GM18951 (cell line): ENCODE data around the gene NPAS2.

ENCODE experiments used
- POLR2A ChIP-seq: IDR thresholded peaks from 4 replicates; pipeline ENCODE4 v1.6.1; 2011; ENCODE audit warnings: mild to moderate bottlenecking; ENCODE audit not compliant: insufficient read length, insufficient read depth; ENCODE audit errors: extremely low read depth
- in situ Hi-C: fragments of 300-500 bp; cut with MboI; formaldehyde crosslinking; loops from one replicate; pipeline ENCODE4 v1.12.0; 2022; ENCODE audit warnings: low sequenced_read_pairs, mixed read lengths, inconsistent platforms; ENCODE audit not compliant: unreplicated experiment

NPAS2 gene

GRCh38 chr2:100936070-100936741 lies 116.3 kb downstream of the NPAS2 start:
- in situ Hi-C loops: no loop called here
- no peak for TF ChIP-seq POLR2A

- in situ Hi-C loops: no loop called here
- no peak for TF ChIP-seq POLR2A
Measured at GRCh38 chr2:100936972-100937542, 117.1 kb downstream of the NPAS2 start.

- TF ChIP-seq POLR2A: no peak
- in situ Hi-C loops: no loop called here
Measured at GRCh38 chr2:100938031-100939026, 118.4 kb downstream of the NPAS2 start.

- no peak for TF ChIP-seq POLR2A
- in situ Hi-C loops: no loop called here
Measured at GRCh38 chr2:100939445-100939844, 119.5 kb downstream of the NPAS2 start.

GRCh38 chr2:100940240-100940639 lies 120.3 kb downstream of the NPAS2 start:
- no peak for TF ChIP-seq POLR2A
- in situ Hi-C loops: no loop called here

- in situ Hi-C loops: no loop called here
- no peak for TF ChIP-seq POLR2A
Measured at GRCh38 chr2:100940766-100941645, 121.1 kb downstream of the NPAS2 start.

GRCh38 chr2:100941646-100942240 lies 121.8 kb downstream of the NPAS2 start:
- TF ChIP-seq POLR2A: no peak
- in situ Hi-C loops: no loop called here

- in situ Hi-C loops: no loop called here
- TF ChIP-seq POLR2A: no peak
Measured at GRCh38 chr2:100944617-100945432, 124.9 kb downstream of the NPAS2 start.

- in situ Hi-C loops: no loop called here
- no peak for TF ChIP-seq POLR2A
Measured at GRCh38 chr2:100945433-100945740, 125.4 kb downstream of the NPAS2 start.

GRCh38 chr2:100945930-100946607 lies 126.1 kb downstream of the NPAS2 start:
- in situ Hi-C loops: no loop called here

More at GRCh38 chr2:100945930-100946607, 126.1 kb downstream of the NPAS2 start:
- no peak for TF ChIP-seq POLR2A
